PC-9 (cell line): ENCODE measurements around the gene CSPG5. TPM values are rescaled to one million over a fixed set of nuclear protein-coding genes. Genes with fewer than 3 reads are reported as not detected.

ENCODE experiments used
- BruUV-seq: library from RNA; stranded (reverse); fragments of 400-500 nt; replicated peaks from 2 replicates; lab custom pipeline; 2021; lab: Mats Ljungman, UMichigan
- CTCF ChIA-PET: fragments of 300-600 bp; sonication (Branson Sonifier 250); formaldehyde crosslinking; loops from one replicate; lab custom pipeline; 2022; ENCODE audit warnings: antibody characterized with exemption; lab: Charles Lee
- POLR2A ChIA-PET: fragments of 300-600 bp; sonication (Branson Sonifier 250); formaldehyde crosslinking; loops from one replicate; lab custom pipeline; 2022; ENCODE audit warnings: antibody characterized with exemption; ENCODE audit not compliant: unreplicated experiment; lab: Charles Lee
- DNase-seq, 2 experiments: peaks; one replicate each; pipeline versions ENCODE4 v3.0.0 to v3.0.0-alpha.2; 2015 to 2022; ENCODE audit warnings: mixed read lengths in 1 of 2
- H2AFZ ChIP-seq: fragments of 200-600 bp; sonication (generic); 2 replicates; pipeline ENCODE4 v1.8.1; 2017; ENCODE audit warnings: antibody characterized with exemption
- H3F3A ChIP-seq: fragments of 200-600 bp; sonication (generic); 2 replicates; pipeline ENCODE4 v1.8.1; 2017; ENCODE audit warnings: antibody characterized with exemption, mild to moderate bottlenecking, low read depth; ENCODE audit not compliant: insufficient read depth
- H3K27ac ChIP-seq: fragments of 200-600 bp; sonication (generic); 2 replicates; pipeline ENCODE4 v1.6.1; 2016; ENCODE audit warnings: mixed run types
- H3K27me3 ChIP-seq: fragments of 200-600 bp; sonication (generic); 2 replicates; pipeline ENCODE4 v1.6.1; 2016; ENCODE audit warnings: low read depth, mixed run types; ENCODE audit not compliant: insufficient read depth
- H3K36me3 ChIP-seq: fragments of 200-600 bp; sonication (generic); 2 replicates; pipeline ENCODE4 v1.6.1; 2016; ENCODE audit warnings: low read depth, mixed run types
- H3K4me1 ChIP-seq: fragments of 200-600 bp; sonication (generic); replicated peaks from 2 replicates; pipeline ENCODE4 v1.6.1; 2016; ENCODE audit warnings: mixed run types; ENCODE audit not compliant: insufficient read depth
- H3K4me2 ChIP-seq: fragments of 200-600 bp; sonication (generic); 2 replicates; pipeline ENCODE4 v1.6.1; 2017; ENCODE audit warnings: mixed run types
- H3K4me3 ChIP-seq: fragments of 200-600 bp; sonication (generic); 2 replicates; pipeline ENCODE4 v1.6.1; 2016; ENCODE audit warnings: mixed run types
- H3K79me2 ChIP-seq: fragments of 200-600 bp; sonication (generic); 2 replicates; pipeline ENCODE4 v1.6.1; 2017; ENCODE audit warnings: low read depth, mixed run types
- H3K9me2 ChIP-seq: fragments of 200-600 bp; sonication (generic); 2 replicates; pipeline ENCODE4 v1.8.1; 2017; ENCODE audit warnings: mild to moderate bottlenecking; ENCODE audit not compliant: insufficient read depth
- H3K9me3 ChIP-seq: fragments of 200-600 bp; sonication (generic); 2 replicates; pipeline ENCODE4 v1.8.1; 2016; ENCODE audit warnings: low read depth; ENCODE audit not compliant: insufficient read depth
- H4K20me1 ChIP-seq: fragments of 200-600 bp; sonication (generic); 2 replicates; pipeline ENCODE4 v1.8.1; 2017; ENCODE audit not compliant: insufficient read depth
- EZH2 ChIP-seq: fragments of 200-600 bp; sonication (generic); IDR thresholded peaks from 2 replicates; pipeline ENCODE4 v1.8.0; 2017; ENCODE audit warnings: antibody characterized with exemption, low read depth
- intact Hi-C: fragments of 100-400 bp; cut with micrococcal nuclease; formaldehyde crosslinking; loops from one replicate; pipeline ENCODE4 v1.10.0; 2022; ENCODE audit not compliant: unreplicated experiment
- total RNA-seq: library from RNA; stranded (reverse); gene quantifications from 2 replicates; pipeline ENCODE4 v1.2.3, GENCODE V29; 2021
- TF ChIP-seq, protein P1 (sequence below): fragments of 200-600 bp; sonication (generic); conservative IDR thresholded peaks from 2 replicates; pipeline ENCODE4 v1.6.1; 2017; ENCODE audit warnings: mixed run types, antibody characterized with exemption, mild to moderate bottlenecking, moderate library complexity

CSPG5 gene
- total RNA-seq, 1 experiment from 2014 or later = 1.8 TPM

DNA sequence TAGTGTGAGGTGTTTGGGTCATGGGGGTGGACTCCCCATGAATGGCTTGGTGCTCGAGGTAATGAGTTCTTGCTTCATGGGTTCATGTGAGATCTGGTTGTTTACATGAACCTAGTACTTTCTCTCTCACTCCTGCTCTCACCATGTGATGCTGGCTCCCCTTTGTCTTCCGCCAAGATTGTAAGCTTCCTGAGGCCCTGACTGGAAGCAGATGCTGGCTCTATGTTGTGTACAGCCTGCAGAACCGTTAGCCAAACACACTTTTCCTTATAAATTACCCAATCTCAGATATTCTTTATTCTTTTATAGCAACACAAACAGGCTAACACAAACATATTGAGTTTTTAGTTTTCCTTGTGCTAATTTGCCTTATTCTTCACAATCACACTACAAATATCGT lies 3.2 kb upstream of the CSPG5 start:
- H4K20me1 ChIP-seq = no peaks in the 10 kb centered on the region; the same call in 1 of the 2 replicates
- no peak overlapping the region for H3K27ac ChIP-seq
- TF ChIP-seq, protein P1, sequence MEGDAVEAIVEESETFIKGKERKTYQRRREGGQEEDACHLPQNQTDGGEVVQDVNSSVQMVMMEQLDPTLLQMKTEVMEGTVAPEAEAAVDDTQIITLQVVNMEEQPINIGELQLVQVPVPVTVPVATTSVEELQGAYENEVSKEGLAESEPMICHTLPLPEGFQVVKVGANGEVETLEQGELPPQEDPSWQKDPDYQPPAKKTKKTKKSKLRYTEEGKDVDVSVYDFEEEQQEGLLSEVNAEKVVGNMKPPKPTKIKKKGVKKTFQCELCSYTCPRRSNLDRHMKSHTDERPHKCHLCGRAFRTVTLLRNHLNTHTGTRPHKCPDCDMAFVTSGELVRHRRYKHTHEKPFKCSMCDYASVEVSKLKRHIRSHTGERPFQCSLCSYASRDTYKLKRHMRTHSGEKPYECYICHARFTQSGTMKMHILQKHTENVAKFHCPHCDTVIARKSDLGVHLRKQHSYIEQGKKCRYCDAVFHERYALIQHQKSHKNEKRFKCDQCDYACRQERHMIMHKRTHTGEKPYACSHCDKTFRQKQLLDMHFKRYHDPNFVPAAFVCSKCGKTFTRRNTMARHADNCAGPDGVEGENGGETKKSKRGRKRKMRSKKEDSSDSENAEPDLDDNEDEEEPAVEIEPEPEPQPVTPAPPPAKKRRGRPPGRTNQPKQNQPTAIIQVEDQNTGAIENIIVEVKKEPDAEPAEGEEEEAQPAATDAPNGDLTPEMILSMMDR = no peak
- TF ChIP-seq EZH2 = no peak
- no peaks in the 10 kb centered on the region for H3K4me1 ChIP-seq
- intact Hi-C loops = no loop called here
- no peaks in the 10 kb centered on the region for H3K27me3 ChIP-seq
- CTCF ChIA-PET = no interaction called here
- no peaks in the 10 kb centered on the region for H3K9me2 ChIP-seq
- no peaks in the 10 kb centered on the region for H3K36me3 ChIP-seq
- H3K9me3 ChIP-seq = no peaks in the 10 kb centered on the region
- H3K4me2 ChIP-seq = no peak overlapping the region
- POLR2A ChIA-PET = interaction anchor here (0.7 kb wide), 1 partner anchor 34 kb away, joined by 5 read pairs; no protein-coding TSS in a partner anchor
- H3K79me2 ChIP-seq = no peaks in the 10 kb centered on the region
- BruUV-seq = no TSS peak
- peaks cover 9% of the 10 kb centered on the region for H3F3A ChIP-seq
- no peak overlapping the region for H3K4me3 ChIP-seq
- DNase-seq = no peak
- no peak overlapping the region for H2AFZ ChIP-seq

DNA sequence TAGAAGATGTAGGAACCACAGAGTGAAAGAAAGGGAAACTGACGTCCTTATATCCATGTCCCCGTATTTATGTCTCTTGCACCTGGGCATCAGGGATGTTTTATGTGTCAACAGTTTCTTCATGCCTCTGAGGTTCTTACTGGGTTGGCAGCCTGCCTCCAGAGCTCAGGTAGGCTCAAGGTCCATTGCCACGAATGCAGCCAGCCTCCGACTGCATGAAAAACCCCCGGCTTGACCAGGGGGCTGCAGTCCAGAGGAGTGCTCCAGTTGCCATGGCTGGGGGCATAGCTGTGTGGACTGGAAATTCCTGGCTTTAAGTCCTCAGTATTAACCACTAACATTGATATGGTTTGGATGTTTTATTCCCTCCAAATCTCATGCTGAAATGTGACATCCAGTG lies 2.8 kb upstream of the CSPG5 start:
- intact Hi-C loops = no loop called here
- POLR2A ChIA-PET = interaction anchor here (0.7 kb wide), 1 partner anchor 34 kb away, joined by 5 read pairs; no protein-coding TSS in a partner anchor
- CTCF ChIA-PET = no interaction called here
- Histone ChIP-seq H3K4me3 (no peak overlapping the region), H3K4me1 (no peaks in the 10 kb centered on the region), H3K27ac (no peak overlapping the region), H3F3A (peaks cover 9% of the 10 kb centered on the region), H4K20me1 (no peaks in the 10 kb centered on the region; the same call in 1 of the 2 replicates), H3K9me3 (no peaks in the 10 kb centered on the region), H2AFZ (no peak overlapping the region), H3K9me2 (no peaks in the 10 kb centered on the region), H3K36me3 (no peaks in the 10 kb centered on the region), H3K27me3 (no peaks in the 10 kb centered on the region), H3K4me2 (no peak overlapping the region), H3K79me2 (no peaks in the 10 kb centered on the region)
- DNase-seq = no peak
- no peak for TF ChIP-seq EZH2
- TF ChIP-seq, protein P1 = no peak
- no TSS peak for BruUV-seq

DNA sequence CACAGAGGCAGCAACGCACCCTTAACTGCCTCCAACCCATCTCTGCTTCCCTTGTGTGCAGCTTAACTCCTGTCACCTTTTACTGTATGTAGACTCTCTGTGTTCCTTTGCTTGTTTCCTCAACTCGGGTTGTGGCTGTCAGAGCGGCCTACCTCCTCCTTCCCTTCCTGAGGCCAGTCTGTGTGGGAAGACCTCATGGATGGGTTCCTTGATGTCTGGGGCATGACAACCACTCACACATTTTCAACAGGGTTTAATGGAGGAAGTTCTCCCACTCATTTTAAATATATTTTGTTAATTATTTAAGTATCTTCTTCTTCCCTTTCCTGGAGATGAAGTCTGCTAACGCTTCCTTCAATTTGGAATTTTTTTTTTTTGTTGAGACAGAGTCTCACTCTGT lies 1.8 kb upstream of the CSPG5 start:
- H3K4me1 ChIP-seq = no peaks in the 10 kb centered on the region
- H3K4me2 ChIP-seq = no peak overlapping the region
- ChIA-PET CTCF (no interaction called here), POLR2A (no interaction called here)
- no TSS peak for BruUV-seq
- no peaks in the 10 kb centered on the region for H3K79me2 ChIP-seq
- no peaks in the 10 kb centered on the region for H3K27me3 ChIP-seq
- intact Hi-C loops = no loop called here
- H3K4me3 ChIP-seq = no peak overlapping the region
- no peak for DNase-seq
- no peak overlapping the region for H2AFZ ChIP-seq
- no peaks in the 10 kb centered on the region for H3K9me2 ChIP-seq
- no peaks in the 10 kb centered on the region for H3K9me3 ChIP-seq
- H3K27ac ChIP-seq = no peak overlapping the region
- TF ChIP-seq EZH2 = no peak
- TF ChIP-seq, protein P1 = no peak
- peaks cover 9% of the 10 kb centered on the region for H3F3A ChIP-seq
- H4K20me1 ChIP-seq = no peaks in the 10 kb centered on the region
- no peaks in the 10 kb centered on the region for H3K36me3 ChIP-seq
